GM23338 (cell line): ENCODE measurements around the gene ANO5.

Source experiments
- CREB1 ChIP-seq: fragments of 250-450 bp; sonication (Bioruptor Pico); IDR thresholded peaks from 2 replicates; pipeline ENCODE4 v1.5.0; 2020; ENCODE audit warnings: low read depth, mild to moderate bottlenecking, moderate library complexity
- EZH2 ChIP-seq: fragments of 200-600 bp; sonication (generic); IDR thresholded peaks from one replicate; pipeline ENCODE4 v1.8.0; 2017; ENCODE audit warnings: antibody characterized with exemption, mild to moderate bottlenecking, low read depth; ENCODE audit not compliant: unreplicated experiment
- EZH2phosphoT487 ChIP-seq: fragments of 200-600 bp; sonication (generic); IDR thresholded peaks from one replicate; pipeline ENCODE4 v1.8.1; 2018; ENCODE audit warnings: antibody characterized with exemption; ENCODE audit not compliant: unreplicated experiment
- JUNB ChIP-seq: IDR thresholded peaks from one replicate; pipeline ENCODE4 v1.6.1; 2016; ENCODE audit warnings: antibody characterized with exemption; ENCODE audit not compliant: unreplicated experiment
- NANOG ChIP-seq: IDR thresholded peaks from 2 replicates; pipeline ENCODE4 v1.6.1; 2016; ENCODE audit warnings: antibody characterized with exemption, borderline replicate concordance
- POLR2AphosphoS5 ChIP-seq: IDR thresholded peaks from 2 replicates; pipeline ENCODE4 v1.6.1; 2016; ENCODE audit warnings: antibody characterized with exemption, low read depth
- STAT1 ChIP-seq: IDR thresholded peaks from one replicate; pipeline ENCODE4 v1.6.1; 2016; ENCODE audit warnings: antibody characterized with exemption; ENCODE audit not compliant: unreplicated experiment
- ZNF114 ChIP-seq: fragments of 250-450 bp; sonication (Bioruptor Pico); IDR thresholded peaks from 2 replicates; pipeline ENCODE4 v1.5.0; 2020; ENCODE audit warnings: mild to moderate bottlenecking, moderate library complexity
- ZNF331 ChIP-seq: fragments of 250-450 bp; sonication (Bioruptor Pico); IDR thresholded peaks from 2 replicates; pipeline ENCODE4 v1.5.0; 2020; ENCODE audit warnings: low read depth, mild to moderate bottlenecking, moderate library complexity
- TF ChIP-seq, protein P1 (sequence below): IDR thresholded peaks from one replicate; pipeline ENCODE4 v1.6.1; 2018; ENCODE audit warnings: antibody characterized with exemption; ENCODE audit not compliant: unreplicated experiment
- TF ChIP-seq, protein P2 (sequence below), 2 experiments: fragments of 200-600 bp in 1 of 2; sonication (generic) in 1 of 2; conservative IDR thresholded peaks; 2 replicates each; pipeline versions ENCODE4 v1.5.1 to v1.6.1; 2016 to 2017; ENCODE audit warnings: antibody characterized with exemption in 2 of 2, low read depth in 2 of 2, mild to moderate bottlenecking in 2 of 2, moderate library complexity in 1 of 2
- TF ChIP-seq, protein P3 (sequence below): IDR thresholded peaks from 2 replicates; pipeline ENCODE4 v1.6.1; 2016; ENCODE audit warnings: antibody characterized with exemption
- TF ChIP-seq, protein P4 (sequence below): fragments of 250-450 bp; sonication (Bioruptor Pico); IDR thresholded peaks from 2 replicates; pipeline ENCODE4 v1.5.0; 2020; ENCODE audit warnings: mild to moderate bottlenecking, moderate library complexity

DNA sequence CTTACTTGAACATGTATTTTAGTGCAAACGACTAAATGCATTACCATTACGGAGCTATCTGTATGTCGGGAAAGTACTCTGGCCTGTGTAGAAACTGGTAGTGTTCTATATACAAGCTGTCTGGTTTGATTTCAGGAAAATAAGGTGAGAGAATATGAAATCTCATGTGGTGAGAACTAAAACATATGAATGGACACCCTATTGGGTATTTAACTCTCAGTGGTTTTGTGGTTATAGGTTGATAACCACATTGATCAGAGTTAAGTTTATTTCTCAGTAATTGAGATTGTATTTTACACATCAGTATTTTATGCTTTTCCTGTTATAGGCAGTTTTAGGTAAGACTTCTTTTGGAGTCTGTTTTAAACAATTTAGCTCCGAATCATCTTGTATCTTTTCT lies 10.4 kb downstream of the ANO5 start:
- TF ChIP-seq, protein P1, sequence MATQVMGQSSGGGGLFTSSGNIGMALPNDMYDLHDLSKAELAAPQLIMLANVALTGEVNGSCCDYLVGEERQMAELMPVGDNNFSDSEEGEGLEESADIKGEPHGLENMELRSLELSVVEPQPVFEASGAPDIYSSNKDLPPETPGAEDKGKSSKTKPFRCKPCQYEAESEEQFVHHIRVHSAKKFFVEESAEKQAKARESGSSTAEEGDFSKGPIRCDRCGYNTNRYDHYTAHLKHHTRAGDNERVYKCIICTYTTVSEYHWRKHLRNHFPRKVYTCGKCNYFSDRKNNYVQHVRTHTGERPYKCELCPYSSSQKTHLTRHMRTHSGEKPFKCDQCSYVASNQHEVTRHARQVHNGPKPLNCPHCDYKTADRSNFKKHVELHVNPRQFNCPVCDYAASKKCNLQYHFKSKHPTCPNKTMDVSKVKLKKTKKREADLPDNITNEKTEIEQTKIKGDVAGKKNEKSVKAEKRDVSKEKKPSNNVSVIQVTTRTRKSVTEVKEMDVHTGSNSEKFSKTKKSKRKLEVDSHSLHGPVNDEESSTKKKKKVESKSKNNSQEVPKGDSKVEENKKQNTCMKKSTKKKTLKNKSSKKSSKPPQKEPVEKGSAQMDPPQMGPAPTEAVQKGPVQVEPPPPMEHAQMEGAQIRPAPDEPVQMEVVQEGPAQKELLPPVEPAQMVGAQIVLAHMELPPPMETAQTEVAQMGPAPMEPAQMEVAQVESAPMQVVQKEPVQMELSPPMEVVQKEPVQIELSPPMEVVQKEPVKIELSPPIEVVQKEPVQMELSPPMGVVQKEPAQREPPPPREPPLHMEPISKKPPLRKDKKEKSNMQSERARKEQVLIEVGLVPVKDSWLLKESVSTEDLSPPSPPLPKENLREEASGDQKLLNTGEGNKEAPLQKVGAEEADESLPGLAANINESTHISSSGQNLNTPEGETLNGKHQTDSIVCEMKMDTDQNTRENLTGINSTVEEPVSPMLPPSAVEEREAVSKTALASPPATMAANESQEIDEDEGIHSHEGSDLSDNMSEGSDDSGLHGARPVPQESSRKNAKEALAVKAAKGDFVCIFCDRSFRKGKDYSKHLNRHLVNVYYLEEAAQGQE: no peak
- TF ChIP-seq EZH2phosphoT487 (no peak), EZH2 (no peak), CREB1 (no peak), POLR2AphosphoS5 (no peak), ZNF114 (CRISPR knock-in tag) (no peak), ZNF331 (CRISPR knock-in tag) (no peak), JUNB (no peak), STAT1 (no peak), NANOG (no peak)
- TF ChIP-seq, protein P2, sequence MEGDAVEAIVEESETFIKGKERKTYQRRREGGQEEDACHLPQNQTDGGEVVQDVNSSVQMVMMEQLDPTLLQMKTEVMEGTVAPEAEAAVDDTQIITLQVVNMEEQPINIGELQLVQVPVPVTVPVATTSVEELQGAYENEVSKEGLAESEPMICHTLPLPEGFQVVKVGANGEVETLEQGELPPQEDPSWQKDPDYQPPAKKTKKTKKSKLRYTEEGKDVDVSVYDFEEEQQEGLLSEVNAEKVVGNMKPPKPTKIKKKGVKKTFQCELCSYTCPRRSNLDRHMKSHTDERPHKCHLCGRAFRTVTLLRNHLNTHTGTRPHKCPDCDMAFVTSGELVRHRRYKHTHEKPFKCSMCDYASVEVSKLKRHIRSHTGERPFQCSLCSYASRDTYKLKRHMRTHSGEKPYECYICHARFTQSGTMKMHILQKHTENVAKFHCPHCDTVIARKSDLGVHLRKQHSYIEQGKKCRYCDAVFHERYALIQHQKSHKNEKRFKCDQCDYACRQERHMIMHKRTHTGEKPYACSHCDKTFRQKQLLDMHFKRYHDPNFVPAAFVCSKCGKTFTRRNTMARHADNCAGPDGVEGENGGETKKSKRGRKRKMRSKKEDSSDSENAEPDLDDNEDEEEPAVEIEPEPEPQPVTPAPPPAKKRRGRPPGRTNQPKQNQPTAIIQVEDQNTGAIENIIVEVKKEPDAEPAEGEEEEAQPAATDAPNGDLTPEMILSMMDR (conservative IDR thresholded peaks at IDR 0.05; ENCODE audit: low read depth in 2 of 2): no peak
- TF ChIP-seq, protein P3, sequence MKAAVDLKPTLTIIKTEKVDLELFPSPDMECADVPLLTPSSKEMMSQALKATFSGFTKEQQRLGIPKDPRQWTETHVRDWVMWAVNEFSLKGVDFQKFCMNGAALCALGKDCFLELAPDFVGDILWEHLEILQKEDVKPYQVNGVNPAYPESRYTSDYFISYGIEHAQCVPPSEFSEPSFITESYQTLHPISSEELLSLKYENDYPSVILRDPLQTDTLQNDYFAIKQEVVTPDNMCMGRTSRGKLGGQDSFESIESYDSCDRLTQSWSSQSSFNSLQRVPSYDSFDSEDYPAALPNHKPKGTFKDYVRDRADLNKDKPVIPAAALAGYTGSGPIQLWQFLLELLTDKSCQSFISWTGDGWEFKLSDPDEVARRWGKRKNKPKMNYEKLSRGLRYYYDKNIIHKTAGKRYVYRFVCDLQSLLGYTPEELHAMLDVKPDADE: no peak
- TF ChIP-seq, protein P4, sequence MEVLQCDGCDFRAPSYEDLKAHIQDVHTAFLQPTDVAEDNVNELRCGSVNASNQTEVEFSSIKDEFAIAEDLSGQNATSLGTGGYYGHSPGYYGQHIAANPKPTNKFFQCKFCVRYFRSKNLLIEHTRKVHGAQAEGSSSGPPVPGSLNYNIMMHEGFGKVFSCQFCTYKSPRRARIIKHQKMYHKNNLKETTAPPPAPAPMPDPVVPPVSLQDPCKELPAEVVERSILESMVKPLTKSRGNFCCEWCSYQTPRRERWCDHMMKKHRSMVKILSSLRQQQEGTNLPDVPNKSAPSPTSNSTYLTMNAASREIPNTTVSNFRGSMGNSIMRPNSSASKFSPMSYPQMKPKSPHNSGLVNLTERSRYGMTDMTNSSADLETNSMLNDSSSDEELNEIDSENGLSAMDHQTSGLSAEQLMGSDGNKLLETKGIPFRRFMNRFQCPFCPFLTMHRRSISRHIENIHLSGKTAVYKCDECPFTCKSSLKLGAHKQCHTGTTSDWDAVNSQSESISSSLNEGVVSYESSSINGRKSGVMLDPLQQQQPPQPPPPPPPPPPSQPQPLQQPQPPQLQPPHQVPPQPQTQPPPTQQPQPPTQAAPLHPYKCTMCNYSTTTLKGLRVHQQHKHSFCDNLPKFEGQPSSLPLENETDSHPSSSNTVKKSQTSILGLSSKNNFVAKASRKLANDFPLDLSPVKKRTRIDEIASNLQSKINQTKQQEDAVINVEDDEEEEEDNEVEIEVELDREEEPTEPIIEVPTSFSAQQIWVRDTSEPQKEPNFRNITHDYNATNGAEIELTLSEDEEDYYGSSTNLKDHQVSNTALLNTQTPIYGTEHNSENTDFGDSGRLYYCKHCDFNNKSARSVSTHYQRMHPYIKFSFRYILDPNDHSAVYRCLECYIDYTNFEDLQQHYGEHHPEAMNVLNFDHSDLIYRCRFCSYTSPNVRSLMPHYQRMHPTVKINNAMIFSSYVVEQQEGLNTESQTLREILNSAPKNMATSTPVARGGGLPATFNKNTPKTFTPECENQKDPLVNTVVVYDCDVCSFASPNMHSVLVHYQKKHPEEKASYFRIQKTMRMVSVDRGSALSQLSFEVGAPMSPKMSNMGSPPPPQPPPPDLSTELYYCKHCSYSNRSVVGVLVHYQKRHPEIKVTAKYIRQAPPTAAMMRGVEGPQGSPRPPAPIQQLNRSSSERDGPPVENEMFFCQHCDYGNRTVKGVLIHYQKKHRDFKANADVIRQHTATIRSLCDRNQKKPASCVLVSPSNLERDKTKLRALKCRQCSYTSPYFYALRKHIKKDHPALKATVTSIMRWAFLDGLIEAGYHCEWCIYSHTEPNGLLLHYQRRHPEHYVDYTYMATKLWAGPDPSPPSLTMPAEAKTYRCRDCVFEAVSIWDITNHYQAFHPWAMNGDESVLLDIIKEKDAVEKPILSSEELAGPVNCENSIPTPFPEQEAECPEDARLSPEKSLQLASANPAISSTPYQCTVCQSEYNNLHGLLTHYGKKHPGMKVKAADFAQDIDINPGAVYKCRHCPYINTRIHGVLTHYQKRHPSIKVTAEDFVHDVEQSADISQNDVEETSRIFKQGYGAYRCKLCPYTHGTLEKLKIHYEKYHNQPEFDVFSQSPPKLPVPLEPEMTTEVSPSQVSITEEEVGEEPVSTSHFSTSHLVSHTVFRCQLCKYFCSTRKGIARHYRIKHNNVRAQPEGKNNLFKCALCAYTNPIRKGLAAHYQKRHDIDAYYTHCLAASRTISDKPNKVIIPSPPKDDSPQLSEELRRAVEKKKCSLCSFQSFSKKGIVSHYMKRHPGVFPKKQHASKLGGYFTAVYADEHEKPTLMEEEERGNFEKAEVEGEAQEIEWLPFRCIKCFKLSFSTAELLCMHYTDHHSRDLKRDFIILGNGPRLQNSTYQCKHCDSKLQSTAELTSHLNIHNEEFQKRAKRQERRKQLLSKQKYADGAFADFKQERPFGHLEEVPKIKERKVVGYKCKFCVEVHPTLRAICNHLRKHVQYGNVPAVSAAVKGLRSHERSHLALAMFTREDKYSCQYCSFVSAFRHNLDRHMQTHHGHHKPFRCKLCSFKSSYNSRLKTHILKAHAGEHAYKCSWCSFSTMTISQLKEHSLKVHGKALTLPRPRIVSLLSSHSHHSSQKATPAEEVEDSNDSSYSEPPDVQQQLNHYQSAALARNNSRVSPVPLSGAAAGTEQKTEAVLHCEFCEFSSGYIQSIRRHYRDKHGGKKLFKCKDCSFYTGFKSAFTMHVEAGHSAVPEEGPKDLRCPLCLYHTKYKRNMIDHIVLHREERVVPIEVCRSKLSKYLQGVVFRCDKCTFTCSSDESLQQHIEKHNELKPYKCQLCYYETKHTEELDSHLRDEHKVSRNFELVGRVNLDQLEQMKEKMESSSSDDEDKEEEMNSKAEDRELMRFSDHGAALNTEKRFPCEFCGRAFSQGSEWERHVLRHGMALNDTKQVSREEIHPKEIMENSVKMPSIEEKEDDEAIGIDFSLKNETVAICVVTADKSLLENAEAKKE: no peak
